Measurements from ENCODE around the gene ZNF3.

The ZNF3 gene

DNA sequence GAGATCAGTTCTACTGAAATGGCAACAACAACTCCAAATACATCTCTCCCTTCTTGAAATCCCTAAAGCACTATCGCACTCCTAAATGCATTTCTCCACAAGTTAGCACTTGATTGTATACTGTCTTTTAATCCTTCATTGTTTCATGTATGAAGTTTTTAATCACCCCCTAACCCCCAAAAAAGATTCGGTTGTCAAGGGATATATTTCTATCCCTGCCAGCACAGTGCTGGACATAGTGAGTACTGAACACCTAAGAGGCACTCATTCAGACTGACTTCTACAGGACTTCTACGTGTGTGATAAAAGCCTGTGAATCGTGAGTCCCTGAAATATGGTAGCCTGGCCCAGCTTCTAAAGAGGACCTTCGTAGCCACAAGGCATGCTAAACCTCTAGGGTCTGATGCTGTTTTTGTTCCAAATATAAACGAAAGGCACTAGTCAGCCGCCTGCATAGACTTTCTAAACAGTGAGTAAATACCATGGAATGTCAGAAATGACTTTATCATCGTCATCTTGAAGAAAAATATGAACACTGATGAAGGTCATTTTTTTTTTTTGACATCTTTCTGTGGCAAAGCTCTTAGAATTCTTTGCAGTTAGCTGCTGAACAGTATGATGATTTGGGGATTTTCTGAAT lies 46.5 kb downstream of the ZNF3 start:
- no peak overlapping the region for H3K4me3 ChIP-seq (replicated peaks; ENCODE audit: insufficient read depth, low read length)

DNA sequence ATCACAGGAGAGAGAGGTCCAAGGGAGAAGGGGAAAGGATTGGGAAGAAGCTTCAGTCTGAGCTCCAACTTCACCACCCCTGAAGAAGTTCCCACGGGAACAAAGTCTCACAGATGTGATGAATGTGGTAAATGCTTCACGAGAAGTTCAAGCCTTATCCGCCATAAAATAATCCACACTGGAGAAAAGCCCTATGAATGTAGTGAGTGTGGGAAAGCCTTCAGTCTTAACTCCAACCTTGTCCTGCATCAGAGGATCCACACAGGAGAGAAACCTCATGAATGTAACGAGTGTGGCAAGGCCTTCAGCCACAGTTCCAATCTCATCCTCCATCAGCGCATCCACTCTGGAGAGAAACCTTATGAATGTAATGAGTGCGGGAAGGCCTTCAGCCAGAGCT lies 48.0 kb downstream of the ZNF3 start:
- no peak overlapping the region for H3K27ac ChIP-seq (replicated peaks)
- H3K4me3 ChIP-seq (replicated peaks; ENCODE audit: insufficient read depth, low read length) = no peak overlapping the region
- DNase-seq (ENCODE audit: low read depth in 1 of 2, low spot score in 1 of 2) = no peak
- TF ChIP-seq SPI1 (IDR thresholded peaks at IDR 0.05; ENCODE audit: borderline replicate concordance, low read depth) (no peak), POLR2AphosphoS5 (IDR thresholded peaks at IDR 0.05; ENCODE audit: low read depth) (no peak), GABPA (IDR thresholded peaks at IDR 0.05; ENCODE audit: low read depth) (no peak)
- TF ChIP-seq, protein P1, sequence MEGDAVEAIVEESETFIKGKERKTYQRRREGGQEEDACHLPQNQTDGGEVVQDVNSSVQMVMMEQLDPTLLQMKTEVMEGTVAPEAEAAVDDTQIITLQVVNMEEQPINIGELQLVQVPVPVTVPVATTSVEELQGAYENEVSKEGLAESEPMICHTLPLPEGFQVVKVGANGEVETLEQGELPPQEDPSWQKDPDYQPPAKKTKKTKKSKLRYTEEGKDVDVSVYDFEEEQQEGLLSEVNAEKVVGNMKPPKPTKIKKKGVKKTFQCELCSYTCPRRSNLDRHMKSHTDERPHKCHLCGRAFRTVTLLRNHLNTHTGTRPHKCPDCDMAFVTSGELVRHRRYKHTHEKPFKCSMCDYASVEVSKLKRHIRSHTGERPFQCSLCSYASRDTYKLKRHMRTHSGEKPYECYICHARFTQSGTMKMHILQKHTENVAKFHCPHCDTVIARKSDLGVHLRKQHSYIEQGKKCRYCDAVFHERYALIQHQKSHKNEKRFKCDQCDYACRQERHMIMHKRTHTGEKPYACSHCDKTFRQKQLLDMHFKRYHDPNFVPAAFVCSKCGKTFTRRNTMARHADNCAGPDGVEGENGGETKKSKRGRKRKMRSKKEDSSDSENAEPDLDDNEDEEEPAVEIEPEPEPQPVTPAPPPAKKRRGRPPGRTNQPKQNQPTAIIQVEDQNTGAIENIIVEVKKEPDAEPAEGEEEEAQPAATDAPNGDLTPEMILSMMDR (IDR thresholded peaks at IDR 0.05; ENCODE audit: insufficient read depth, low read length) = no peak
- TF ChIP-seq, protein P2, sequence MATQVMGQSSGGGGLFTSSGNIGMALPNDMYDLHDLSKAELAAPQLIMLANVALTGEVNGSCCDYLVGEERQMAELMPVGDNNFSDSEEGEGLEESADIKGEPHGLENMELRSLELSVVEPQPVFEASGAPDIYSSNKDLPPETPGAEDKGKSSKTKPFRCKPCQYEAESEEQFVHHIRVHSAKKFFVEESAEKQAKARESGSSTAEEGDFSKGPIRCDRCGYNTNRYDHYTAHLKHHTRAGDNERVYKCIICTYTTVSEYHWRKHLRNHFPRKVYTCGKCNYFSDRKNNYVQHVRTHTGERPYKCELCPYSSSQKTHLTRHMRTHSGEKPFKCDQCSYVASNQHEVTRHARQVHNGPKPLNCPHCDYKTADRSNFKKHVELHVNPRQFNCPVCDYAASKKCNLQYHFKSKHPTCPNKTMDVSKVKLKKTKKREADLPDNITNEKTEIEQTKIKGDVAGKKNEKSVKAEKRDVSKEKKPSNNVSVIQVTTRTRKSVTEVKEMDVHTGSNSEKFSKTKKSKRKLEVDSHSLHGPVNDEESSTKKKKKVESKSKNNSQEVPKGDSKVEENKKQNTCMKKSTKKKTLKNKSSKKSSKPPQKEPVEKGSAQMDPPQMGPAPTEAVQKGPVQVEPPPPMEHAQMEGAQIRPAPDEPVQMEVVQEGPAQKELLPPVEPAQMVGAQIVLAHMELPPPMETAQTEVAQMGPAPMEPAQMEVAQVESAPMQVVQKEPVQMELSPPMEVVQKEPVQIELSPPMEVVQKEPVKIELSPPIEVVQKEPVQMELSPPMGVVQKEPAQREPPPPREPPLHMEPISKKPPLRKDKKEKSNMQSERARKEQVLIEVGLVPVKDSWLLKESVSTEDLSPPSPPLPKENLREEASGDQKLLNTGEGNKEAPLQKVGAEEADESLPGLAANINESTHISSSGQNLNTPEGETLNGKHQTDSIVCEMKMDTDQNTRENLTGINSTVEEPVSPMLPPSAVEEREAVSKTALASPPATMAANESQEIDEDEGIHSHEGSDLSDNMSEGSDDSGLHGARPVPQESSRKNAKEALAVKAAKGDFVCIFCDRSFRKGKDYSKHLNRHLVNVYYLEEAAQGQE (IDR thresholded peaks at IDR 0.05; ENCODE audit: insufficient replicate concordance, low read depth) = no peak
- no peaks in the 10 kb centered on the region for H3K27me3 ChIP-seq (ENCODE audit: insufficient read depth, poor library complexity, severe bottlenecking)

More for the DNA sequence above, 46.5 kb downstream of the ZNF3 start:
- TF ChIP-seq GABPA (IDR thresholded peaks at IDR 0.05; ENCODE audit: low read depth) = no peak
- TF ChIP-seq, protein P2 (IDR thresholded peaks at IDR 0.05; ENCODE audit: insufficient replicate concordance, low read depth) = no peak
- DNase-seq (ENCODE audit: low read depth in 1 of 2, low spot score in 1 of 2) = no peak
- no peaks in the 10 kb centered on the region for H3K27me3 ChIP-seq (ENCODE audit: insufficient read depth, poor library complexity, severe bottlenecking)
- H3K27ac ChIP-seq (replicated peaks) = no peak overlapping the region

DNA sequence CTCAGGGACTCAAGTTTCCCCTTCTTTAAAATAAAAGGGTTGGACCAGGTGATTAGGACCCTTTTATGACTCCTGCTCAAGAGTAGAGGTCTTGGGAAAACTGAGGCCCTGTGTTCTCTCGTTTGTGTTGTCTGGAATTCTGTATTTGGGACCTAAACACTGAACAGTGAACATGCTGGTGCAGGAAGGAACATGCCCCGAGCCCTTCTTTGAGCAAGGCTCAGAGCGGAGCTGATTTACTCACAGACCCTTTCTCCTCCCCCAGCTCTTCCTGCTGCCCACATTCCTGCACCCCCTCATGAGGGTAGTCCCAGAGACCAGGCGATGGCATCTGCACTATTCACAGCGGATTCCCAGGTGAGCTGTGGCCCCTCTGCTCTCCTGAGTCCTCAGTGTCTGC lies 51.9 kb downstream of the ZNF3 start:
- no peak for DNase-seq (ENCODE audit: low read depth in 1 of 2, low spot score in 1 of 2)
- TF ChIP-seq SPI1 (IDR thresholded peaks at IDR 0.05; ENCODE audit: borderline replicate concordance, low read depth) = no peak
- Histone ChIP-seq H3K27me3 (ENCODE audit: insufficient read depth, poor library complexity, severe bottlenecking) (no peaks in the 10 kb centered on the region), H3K27ac (replicated peaks) (no peak overlapping the region), H3K4me3 (replicated peaks; ENCODE audit: insufficient read depth, low read length) (no peak overlapping the region)

DNA sequence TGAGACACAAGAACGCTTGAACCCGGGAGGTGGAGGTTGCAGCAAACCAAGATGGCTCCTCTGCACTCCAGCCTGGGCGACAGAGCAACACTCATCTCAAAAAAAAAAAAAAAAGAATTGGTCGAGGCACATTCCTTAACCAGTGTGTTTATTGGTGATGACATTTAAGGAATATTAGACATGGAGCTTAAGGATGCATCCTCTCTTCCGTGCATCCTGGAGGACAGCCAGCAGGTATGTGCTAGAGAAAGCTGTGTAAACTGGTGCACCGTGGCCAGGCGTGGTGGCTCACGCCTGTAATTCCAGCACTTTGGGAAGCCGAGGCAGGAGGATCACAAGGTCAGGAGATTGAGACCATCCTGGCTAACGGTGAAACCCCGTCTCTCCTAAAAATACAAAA lies 54.3 kb downstream of the ZNF3 start:
- Histone ChIP-seq H3K27me3 (ENCODE audit: insufficient read depth, poor library complexity, severe bottlenecking) (no peaks in the 10 kb centered on the region), H3K27ac (replicated peaks) (no peak overlapping the region), H3K4me3 (replicated peaks; ENCODE audit: insufficient read depth, low read length) (no peak overlapping the region)
- TF ChIP-seq, protein P2 (IDR thresholded peaks at IDR 0.05; ENCODE audit: insufficient replicate concordance, low read depth) = no peak
- TF ChIP-seq, protein P1 (IDR thresholded peaks at IDR 0.05; ENCODE audit: insufficient read depth, low read length) = no peak
- no peak for TF ChIP-seq SPI1 (IDR thresholded peaks at IDR 0.05; ENCODE audit: borderline replicate concordance, low read depth)
- no peak for TF ChIP-seq POLR2AphosphoS5 (IDR thresholded peaks at IDR 0.05; ENCODE audit: low read depth)
- TF ChIP-seq GABPA (IDR thresholded peaks at IDR 0.05; ENCODE audit: low read depth) = no peak
- no peak for DNase-seq (ENCODE audit: low read depth in 1 of 2, low spot score in 1 of 2)
